HG03460 (cell line): ENCODE data around the gene GUCY2D.
"Not testable (repeated sequence)": the region's sequence is repeated elsewhere in the genome, so short reads cannot be mapped to it uniquely, and the experiment has no call there.

Experiments
- ATAC-seq: cut with Tn5 transposase; IDR thresholded peaks from one replicate; pipeline ENCODE4 v1.9.1; 2021; ENCODE audit not compliant: unreplicated experiment

Gene GUCY2D

DNA sequence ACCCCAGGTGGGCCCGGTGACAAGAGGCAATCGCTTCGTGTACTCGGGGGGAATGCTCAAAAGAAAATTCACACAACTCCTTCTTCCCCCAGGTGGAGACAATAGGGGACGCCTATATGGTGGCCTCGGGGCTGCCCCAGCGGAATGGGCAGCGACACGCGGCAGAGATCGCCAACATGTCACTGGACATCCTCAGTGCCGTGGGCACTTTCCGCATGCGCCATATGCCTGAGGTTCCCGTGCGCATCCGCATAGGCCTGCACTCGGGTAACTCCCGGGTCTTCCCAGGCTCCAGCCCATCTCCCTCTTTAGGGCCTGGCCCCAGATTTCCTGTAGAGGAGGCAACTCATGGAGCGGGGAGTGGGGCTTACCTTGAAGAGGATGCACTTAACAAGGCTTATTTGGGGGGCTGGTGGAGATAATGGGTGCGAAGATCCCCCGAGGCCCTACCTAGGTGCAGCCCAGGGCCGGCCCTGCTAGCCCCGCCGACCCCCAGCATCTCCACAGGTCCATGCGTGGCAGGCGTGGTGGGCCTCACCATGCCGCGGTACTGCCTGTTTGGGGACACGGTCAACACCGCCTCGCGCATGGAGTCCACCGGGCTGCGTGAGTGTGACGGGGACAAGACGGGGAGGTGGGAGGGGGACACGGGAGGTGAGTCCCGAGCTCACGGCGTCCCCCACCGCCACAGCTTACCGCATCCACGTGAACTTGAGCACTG lies 13.0 kb downstream of the GUCY2D start:
- no peak for ATAC-seq

DNA sequence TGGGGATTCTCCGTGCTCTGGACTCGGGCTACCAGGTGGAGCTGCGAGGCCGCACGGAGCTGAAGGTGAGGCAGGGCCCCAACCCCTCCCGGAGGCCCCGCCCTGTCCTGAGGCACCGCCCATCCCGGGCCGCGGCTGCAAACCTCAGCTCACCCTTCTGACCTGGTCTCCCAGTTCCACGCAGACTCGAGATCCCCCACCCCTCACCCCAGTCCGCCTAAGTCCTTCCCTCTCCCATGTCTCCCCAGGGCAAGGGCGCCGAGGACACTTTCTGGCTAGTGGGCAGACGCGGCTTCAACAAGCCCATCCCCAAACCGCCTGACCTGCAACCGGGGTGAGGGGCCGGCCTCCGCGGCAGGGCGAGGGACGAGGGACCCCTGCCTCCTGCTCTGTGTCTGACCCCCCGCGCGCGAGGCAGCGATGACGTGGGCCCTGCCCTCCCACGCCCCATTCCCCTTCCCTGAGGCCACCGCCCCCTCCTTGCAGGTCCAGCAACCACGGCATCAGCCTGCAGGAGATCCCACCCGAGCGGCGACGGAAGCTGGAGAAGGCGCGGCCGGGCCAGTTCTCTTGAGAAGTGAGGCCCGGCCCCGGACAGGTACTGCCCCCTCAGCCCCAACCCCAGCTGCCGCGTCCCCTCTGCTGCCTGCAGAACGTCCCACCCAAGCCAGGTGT lies 13.7 kb downstream of the GUCY2D start:
- ATAC-seq = no peak

DNA sequence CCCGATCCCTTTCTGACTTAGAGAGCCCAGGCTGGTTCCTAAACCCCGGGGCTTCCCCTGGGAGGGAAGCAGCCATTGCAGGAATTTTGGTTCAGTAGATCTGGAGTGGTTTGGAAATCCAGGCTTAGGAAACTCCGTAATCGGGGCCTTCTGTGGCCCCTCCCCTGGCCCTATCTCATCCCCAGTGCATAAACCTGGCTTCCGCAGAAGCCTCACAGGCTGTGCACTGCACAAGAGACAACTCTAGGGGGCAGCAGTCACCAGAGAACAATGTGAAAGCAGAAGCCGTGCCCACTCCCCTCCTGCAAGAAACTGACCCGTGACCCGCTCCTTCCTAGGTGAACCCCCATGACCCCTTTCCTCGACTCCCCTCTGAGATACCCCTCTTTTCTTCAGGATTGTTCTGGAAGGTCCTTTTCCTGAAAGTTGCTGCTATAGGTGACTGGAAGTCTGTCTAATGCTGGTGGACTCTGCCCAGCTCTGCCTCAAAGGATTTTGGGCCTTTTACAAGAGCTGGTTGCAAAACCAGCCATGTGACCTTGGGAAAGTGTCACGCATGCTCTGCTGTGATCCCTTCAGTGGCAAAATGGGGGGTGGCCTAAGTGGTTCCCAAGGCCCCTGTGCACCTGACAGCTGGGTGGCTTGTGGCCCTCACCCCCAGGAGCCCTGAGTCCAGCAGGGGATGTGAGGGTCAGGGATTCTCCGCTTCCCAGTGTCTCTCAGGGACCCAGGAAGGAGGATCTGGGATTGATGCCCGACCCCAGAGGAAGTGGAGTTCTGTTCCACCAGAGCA lies 14.4 kb downstream of the GUCY2D start:
- ATAC-seq = no peak

DNA sequence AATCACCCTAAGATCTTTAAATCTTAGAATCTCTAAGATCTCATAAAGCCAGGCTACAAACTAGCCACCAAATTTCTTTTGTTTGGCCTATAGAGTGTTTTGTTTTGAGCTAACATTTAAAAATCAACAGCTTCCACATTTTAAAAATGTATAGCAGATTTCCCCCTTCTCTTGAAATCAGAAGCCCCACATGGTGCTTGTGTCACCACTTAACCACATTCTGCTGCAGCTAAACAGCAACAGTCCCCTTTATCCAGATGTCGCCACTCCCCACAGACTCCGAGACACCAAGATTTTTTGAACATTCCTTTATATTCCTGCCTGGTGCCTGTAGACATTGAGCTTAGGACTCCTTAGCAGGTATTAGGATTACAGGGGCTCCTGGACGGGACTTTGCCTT lies 16.0 kb downstream of the GUCY2D start:
- no peak for ATAC-seq

DNA sequence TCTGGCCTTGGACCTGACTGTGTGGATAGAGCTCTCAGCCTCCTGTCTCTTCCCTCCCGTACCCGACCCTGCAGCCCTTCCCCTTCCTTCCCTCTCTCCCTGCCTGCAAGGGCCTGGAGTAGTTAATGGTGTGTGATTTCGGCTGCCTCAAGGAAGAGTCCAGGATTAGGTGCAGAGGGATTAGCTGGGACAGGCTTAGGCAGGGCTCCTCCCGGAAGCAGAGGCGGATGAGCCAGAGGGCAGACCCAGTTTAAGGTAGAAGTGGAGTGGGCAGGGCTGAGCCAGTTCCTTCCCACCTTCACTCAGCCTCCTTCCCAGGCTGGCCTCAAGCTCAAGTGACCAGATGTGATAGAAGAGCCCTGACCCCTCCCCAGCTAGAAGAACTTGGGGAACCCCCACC lies 16.8 kb downstream of the GUCY2D start:
- ATAC-seq = no peak

DNA sequence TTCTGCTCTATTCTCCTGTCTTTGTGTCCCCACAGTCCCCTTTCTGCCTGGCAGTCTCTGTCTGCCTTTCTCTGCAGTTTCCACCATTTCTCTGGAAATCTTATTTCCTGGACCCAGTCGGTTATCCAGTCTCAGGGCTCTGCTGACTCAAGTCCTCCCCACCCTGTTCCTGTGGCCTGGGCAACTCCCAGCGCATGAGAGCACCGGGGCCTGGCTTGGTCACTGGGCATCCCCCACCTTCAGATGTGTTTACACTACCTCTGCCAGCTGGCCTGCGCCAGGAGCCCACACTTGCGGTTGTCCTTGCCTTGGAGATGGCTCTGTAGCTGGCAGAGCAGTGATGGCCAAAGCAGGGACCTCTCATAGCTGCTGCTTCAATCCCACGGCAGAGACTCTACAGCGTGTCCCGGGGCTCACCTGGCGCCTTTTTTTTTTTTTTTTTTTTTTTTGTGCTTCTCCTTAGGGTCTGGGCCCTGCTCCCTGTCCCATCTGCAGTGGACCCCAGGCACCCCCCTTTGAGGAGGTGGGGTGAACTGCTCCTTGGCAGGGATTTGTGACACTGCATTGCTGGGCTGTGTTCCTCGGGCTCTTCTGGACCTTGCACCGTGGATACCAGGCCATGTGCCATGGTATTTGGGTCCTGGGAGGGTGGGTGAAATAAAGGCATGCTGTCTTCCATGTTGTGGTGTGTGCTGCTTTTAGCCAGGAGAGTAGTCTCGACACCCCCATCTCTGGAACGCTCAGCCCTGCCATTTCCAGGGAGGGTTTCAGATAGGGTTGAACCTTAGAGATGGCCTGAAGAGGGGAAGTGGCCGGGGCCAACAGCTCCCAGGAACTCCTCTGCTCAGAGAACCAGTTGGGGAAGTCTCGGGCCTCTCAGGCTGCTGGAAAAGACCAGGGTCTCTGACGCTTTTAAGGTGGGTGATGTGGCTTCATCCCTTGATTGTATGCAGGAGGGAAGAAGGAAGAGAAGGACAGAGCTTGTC lies 17.5 kb downstream of the GUCY2D start:
- ATAC-seq = no peak

DNA sequence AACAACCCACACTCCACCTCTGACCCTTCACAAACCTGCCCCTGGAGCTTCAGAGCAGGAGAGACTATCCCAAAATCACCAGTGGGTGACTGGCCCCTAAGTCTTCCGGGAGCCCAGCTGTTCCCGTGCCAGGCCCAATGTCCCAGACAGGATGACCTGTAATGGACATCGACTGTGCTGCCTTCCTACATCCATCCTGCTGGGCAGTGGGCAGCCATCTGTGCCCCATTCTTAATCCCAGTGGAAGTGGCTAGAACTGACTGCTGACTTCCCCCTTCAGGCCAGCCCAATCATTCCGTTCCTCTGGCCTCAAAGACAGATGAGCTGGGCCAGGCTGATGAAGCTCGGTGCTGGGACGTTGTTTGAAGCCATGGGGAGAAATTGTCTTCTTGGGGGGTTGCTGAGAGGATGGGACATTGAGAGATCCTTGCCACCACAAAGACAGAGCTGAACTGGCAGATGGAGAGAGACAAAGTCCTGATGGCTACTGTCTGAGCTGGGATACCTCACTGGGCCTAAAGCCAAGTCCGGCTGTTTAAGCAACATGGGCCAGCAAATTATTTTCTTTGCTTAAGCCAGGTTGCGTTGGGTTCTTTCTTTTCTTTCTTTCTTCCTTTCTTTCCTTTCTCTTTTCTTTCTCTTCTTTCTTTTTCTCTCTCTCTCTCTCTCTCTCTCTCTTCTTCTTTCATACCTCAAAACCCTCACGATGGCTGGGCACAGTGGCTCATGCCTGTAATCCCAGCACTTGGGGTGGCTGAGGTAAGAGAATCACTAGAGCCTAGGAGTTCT lies 18.6 kb downstream of the GUCY2D start:
- ATAC-seq = no peak

DNA sequence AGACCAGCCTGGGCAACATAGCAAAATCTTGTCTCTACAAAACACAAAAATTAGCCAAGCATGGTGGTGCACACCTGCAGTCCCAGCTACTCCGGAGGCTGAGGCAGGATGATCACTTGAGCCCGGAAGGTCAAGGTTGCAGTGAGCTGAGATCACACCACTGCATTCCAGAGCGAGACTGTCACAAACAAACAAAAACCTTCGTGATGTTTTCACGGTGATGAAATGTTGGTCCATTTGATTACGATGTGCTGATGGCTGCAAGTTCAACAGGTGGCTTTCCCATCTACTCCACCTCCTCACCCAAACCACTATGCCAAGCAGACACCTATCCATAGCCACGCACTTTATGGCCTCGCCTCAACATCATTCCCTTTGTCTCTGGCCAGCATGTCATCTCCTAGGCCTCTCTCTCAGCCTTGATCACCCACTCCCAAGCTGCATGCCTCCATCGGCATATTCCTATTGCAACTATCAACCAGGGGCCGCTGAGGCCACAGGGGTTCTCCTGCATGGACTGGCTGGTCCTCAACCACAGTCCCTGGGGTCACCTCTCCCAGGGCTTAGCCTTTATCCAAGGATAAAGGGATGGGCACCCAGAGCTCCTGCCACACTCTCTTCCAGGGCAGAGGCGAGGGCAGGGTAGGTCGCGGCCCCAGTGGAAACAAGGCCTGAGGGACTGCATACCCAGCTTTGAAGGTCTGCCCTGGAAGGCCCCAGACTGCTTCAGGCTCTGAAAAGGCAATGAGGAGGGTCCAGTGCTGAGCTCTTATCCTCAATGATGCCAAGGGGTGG lies 19.3 kb downstream of the GUCY2D start:
- ATAC-seq = no peak

DNA sequence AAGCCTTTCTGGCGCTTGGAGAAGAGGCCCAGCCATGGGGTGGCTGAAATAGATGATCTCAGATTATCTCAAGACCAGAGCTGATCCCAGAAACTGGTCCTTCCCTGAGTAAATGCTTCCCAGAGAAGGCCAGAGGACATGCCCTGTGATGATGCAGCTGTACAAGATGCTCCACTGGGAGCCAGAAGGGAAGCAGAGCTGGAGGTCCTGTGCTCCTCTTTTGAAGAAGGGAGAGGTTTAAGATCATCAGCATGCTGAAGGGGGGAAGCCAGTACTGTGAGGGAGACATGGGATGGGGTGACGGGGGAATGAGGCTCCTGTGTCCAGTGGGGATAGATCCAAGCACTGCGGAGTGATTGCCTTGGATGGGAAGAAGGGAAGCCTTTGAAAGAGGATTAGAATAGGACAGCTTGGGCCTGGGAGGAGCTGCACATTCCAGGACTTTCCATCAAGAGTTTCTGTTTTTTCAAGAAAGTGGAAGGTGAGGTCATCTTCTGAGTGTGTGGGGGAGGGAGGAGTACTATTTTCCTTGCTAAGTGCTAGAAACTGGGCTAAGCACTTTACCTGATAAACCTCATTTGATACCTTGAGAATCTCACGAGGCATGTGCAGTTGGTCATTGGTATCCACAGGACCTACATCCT lies 20.1 kb downstream of the GUCY2D start:
- ATAC-seq = no peak

DNA sequence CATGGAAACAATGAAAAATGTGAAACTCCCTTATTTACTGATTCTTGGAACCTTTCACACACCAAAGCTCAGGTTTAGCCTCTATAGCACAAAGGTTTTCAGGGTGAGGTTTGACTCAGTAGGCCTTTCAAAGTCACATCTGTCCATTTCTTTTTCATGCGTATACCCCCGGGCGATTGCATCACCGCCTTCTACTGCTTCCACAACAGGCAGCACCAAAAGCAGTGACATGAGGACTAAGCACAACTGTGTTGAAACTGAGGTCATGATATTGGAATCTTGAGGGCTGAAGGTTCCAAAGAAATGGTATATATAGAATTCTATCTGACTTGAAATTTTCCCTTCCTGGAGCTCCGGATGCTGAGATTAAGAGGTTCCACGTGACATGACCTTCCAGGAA lies 21.7 kb downstream of the GUCY2D start:
- ATAC-seq = not testable (repeated sequence)

DNA sequence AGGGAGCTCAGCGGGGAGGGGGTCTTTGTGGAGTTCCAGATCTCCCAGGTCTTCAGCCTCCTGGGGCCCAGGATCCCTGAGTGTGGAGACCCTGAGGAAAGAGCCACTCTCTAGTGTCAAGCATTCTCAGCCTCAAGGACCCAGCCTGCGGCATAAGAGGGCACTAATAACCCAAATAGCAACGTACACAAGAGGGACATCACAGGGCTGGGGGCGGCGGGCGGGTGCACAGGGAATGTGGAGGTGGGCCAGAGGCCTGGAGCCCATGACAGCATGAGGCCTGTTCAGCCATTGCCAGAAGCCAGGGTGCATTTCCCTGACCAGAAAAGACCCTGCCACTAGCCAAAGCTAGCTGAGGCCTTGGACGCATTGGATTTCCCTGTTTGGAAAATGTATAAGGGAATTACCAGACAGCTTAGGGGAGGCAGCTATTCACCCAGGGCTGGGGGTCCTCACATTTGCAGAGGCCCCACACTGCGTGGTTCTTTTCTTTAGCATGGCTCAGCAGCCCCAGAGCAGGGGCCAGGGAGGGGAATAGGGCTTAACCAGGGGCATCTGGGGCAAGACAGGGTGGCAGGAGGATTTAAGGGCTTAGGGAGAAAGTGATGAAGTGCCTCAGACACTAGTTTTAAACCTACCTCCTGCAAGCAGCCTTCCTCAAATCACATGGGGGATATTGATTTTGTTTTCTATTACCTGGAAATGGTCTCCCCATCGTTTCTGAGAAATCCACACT lies 22.9 kb downstream of the GUCY2D start:
- ATAC-seq = no peak

DNA sequence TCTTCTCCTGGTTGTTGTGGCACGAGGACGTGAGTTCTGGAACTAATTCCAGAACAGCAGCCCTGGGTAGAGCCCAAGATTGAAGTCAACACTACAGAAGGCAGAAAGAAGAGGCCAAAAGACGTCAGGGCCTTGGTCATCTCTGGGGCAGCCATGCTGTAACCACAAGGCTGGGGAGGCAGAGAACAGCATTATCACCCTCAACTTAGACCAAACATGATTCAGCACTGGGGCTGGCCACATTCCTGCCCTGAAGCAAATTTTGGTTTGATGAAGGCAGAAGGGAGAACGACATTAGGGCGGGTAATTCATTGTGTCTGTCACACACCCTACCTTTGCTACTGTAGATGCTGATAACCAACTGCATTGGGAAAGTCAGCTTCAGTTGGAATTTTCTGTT lies 26.7 kb downstream of the GUCY2D start:
- ATAC-seq = no peak

DNA sequence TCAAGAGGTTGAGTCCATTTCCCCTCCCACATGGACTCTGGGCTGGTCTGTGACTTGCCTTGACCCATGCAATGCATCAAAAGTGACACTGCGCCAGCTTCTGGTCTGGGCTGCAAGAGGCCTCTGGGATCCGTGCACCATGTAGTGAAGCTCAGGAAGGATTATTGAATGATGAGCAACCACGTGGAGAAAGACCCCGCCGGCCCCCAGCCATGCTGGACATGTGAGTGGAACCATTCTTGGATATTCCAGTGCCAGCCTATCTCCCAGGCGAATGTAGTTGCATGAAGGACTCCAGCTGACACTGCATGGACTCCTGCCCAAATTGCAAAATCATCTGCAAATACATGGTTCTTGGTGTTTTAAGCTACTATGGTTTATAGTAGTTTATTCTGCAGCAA lies 28.8 kb downstream of the GUCY2D start:
- no peak for ATAC-seq

DNA sequence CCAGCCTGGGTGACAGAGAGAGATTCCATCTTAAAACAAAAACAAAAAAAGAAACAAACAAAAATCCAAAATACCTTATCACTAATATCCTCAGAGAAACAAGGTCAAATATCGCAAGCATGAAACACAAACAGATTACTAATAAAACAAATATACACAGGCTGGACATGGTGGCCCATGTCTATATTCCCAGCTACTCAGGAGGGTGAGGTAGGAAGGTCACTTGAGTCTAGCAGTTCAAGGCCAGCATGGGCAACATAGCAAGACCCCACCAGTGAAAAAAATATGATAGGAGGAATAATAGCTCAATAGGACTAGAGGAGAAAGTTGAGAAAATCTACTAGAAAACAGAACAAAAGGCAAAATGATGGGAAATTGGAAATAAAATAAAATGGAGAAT lies 29.5 kb downstream of the GUCY2D start:
- no peak for ATAC-seq

DNA sequence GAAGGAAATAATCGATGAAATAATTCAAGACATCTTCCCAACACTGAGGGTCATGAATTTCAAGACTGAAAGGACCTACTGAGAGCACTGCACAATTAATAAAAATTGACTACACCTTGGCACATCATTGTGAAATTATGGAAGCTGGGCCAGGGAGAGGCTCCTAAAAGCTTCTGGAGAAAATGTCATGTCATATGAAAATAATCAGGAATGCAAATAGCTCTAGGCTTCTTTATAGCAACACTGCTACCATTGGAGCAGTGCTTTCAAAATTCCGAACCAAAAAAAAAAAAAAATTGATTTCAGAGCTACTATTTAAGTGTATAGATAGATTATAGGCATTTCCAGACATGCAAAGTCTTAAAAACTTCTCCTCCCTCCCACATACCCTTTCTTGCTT lies 30.0 kb downstream of the GUCY2D start:
- ATAC-seq = no peak

DNA sequence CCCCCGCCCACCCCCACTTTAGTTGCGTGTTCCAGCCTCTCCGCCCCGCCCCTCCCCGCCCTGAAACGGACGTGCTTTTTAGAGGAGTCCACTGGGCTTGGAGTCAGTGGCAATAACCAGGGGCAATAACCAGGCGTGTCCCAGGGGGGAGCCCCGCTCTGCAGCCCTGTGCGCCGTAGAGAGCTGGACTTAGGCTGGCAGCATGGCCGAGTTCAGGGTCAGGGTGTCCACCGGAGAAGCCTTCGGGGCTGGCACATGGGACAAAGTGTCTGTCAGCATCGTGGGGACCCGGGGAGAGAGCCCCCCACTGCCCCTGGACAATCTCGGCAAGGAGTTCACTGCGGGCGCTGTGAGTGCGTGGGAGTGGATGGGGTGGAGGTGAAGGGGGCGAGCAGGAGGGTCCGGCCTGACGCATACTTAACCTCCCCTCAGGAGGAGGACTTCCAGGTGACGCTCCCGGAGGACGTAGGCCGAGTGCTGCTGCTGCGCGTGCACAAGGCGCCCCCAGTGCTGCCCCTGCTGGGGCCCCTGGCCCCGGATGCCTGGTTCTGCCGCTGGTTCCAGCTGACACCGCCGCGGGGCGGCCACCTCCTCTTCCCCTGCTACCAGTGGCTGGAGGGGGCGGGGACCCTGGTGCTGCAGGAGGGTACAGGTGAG lies 36.7 kb downstream of the GUCY2D start, which contains the start of gene ALOX15B:
Gene ALOX15B, plus strand, starts transcription at position 106 of the 657 bp plus-strand sequence. Its CDS starts 97 bp downstream, at position 203.
- no peak for ATAC-seq

DNA sequence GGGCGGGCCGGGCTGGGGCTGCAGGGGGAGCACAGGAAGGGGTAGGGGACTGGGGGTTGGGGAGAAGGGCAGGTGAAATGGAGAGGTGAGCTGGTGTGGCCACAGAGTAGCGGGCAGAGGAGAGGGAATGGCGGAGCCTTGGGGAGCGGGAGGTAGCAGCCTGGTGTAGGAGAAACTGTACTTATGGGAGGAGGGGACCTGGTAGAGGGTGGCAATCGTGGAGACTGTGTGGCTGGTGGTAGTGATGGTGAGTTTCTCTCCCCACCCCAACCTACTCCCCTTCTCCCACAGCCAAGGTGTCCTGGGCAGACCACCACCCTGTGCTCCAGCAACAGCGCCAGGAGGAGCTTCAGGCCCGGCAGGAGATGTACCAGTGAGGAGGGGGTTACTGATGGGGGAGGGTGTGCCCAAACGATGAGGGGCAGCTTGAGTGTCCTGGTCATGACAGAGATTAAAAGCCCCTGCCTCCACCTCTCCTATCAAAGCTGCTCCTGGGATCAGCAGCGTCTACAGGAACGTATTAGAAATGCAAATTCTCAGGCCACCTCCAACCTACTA lies 37.3 kb downstream of the GUCY2D start:
- ATAC-seq = no peak
